ENCODE data around the gene CMTR1.

GRCh38 chr6:37426945-37427510 lies 6.0 kb upstream of the CMTR1 start:
- TF ChIP-seq CTCF (IDR thresholded peaks at IDR 0.05) (no peak), EP300 (IDR thresholded peaks at IDR 0.05) (no peak), POLR2A (IDR thresholded peaks at IDR 0.05) (no peak)

All from tibial nerve (tissue), 4 donors.